ENCODE data around the gene TRIM29.

GRCh38 chr11:120186456-120186773, 48.5 kb upstream of the TRIM29 start:
- TF ChIP-seq, protein P1, sequence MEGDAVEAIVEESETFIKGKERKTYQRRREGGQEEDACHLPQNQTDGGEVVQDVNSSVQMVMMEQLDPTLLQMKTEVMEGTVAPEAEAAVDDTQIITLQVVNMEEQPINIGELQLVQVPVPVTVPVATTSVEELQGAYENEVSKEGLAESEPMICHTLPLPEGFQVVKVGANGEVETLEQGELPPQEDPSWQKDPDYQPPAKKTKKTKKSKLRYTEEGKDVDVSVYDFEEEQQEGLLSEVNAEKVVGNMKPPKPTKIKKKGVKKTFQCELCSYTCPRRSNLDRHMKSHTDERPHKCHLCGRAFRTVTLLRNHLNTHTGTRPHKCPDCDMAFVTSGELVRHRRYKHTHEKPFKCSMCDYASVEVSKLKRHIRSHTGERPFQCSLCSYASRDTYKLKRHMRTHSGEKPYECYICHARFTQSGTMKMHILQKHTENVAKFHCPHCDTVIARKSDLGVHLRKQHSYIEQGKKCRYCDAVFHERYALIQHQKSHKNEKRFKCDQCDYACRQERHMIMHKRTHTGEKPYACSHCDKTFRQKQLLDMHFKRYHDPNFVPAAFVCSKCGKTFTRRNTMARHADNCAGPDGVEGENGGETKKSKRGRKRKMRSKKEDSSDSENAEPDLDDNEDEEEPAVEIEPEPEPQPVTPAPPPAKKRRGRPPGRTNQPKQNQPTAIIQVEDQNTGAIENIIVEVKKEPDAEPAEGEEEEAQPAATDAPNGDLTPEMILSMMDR (conservative IDR thresholded peaks at IDR 0.05) = no peak
- no peak for TF ChIP-seq EZH2 (IDR thresholded peaks at IDR 0.05; ENCODE audit: low read depth)
